ENCODE data around the gene CFAP107.

GRCh38 chr1:12722626-12723025 lies 23.4 kb upstream of the CFAP107 start:
- no peak for TF ChIP-seq CTCF (conservative IDR thresholded peaks at IDR 0.05; ENCODE audit: low read depth in 2 of 2)
- no peak for TF ChIP-seq POLR2AphosphoS5 (IDR thresholded peaks at IDR 0.05; ENCODE audit: low read depth)
